ENCODE data around the gene GCK.

- TF ChIP-seq CTCF (conservative IDR thresholded peaks at IDR 0.05; ENCODE audit: low read depth, low read length) = no peak
- no peak for TF ChIP-seq EZH2 (IDR thresholded peaks at IDR 0.05; ENCODE audit: low read length, unreplicated experiment)
These were observed 52.5 kb downstream of the GCK start for GRCh38 chr7:44136731-44137130.
